Right ventricle myocardium superior (tissue), 1 donor: Measurements from ENCODE around the gene P2RX6. TPM values are rescaled to one million over a fixed set of nuclear protein-coding genes. Genes with fewer than 3 reads are reported as not detected.

Experiments used
- microRNA-seq: library from miRNA; unstranded; fragments of <30 nt; microRNA quantifications from one replicate; pipeline ENCODE4 v1.2.0, GENCODE V29; 2020
- total RNA-seq: library from RNA; stranded (reverse); fragmentation: NEBNext Ultra II Directional; extraction: Animal tissue kit (Norgen Biotek cat#: 25700); gene quantifications from one replicate; pipeline ENCODE4 v1.2.1, GENCODE V29; 2021
- donor health status: DM: no; HTN: yes; CAD: no; lungs with severe emphysema.

The P2RX6 gene
- total RNA-seq, 1 donor from 2014 or later, result 3.9 TPM

Small RNA genes within 50 kb of the gene (microRNA-seq; reads per million reads assigned to microRNA genes)
- not detected for gene MIR649

Other genes with a start within 250 kb of the P2RX6 start
- gene SERPIND1, start 241.1 kb upstream of the P2RX6 start, total RNA-seq, result 0.08 TPM
- gene PI4KA, start 156.4 kb upstream of the P2RX6 start, total RNA-seq, result 38.4 TPM
- 22.3 TPM for gene SNAP29, start 156.2 kb upstream of the P2RX6 start, total RNA-seq
- gene CRKL, start 97.8 kb upstream of the P2RX6 start, total RNA-seq, result 50.1 TPM
- gene AIFM3, start 47.9 kb upstream of the P2RX6 start, total RNA-seq, result 0.67 TPM
- 24.7 TPM for gene LZTR1, start 32.9 kb upstream of the P2RX6 start, total RNA-seq
- 19.4 TPM for gene THAP7, start 13.0 kb upstream of the P2RX6 start, total RNA-seq
- 0.16 TPM for gene SLC7A4, start 17.4 kb downstream of the P2RX6 start, total RNA-seq
- gene LRRC74B, start 30.8 kb downstream of the P2RX6 start, total RNA-seq, result not detected